Measurements from ENCODE around the gene NAA38. TPM values are rescaled to one million over a fixed set of nuclear protein-coding genes. Genes with fewer than 3 reads are reported as not detected.

Gene NAA38
- polyA plus RNA-seq, 1 donor (not counting 4 experiments of a cell fraction or from before 2014, with no cell fraction given), result 70.9 TPM

- Histone ChIP-seq H3K9me1 (ENCODE audit: control insufficient read depth, extremely low read depth, insufficient read depth, low read length) (no peaks in the 10 kb centered on the region), H3K4me2 (ENCODE audit: control insufficient read depth, extremely low read depth, insufficient read depth, low read depth, low read length) (no peak overlapping the region), H3K4me1 (ENCODE audit: control insufficient read depth, extremely low read depth, insufficient read depth, low read length) (no peaks in the 10 kb centered on the region), H3K27ac (ENCODE audit: control insufficient read depth, insufficient read depth, low read length) (no peak overlapping the region), H3K9me3 (ENCODE audit: control insufficient read depth, low read depth, low read length) (no peaks in the 10 kb centered on the region), H3K36me3 (ENCODE audit: control insufficient read depth in 2 of 2, extremely low read depth in 1 of 2, insufficient read depth in 2 of 2, low read length in 2 of 2) (peaks cover 5 to 7% of the 10 kb centered on the region in 2 experiments), H3K27me3 (ENCODE audit: control insufficient read depth, extremely low read depth, insufficient read depth, low read length) (no peaks in the 10 kb centered on the region), H3K9ac (ENCODE audit: control insufficient read depth, extremely low read depth, insufficient read depth, low read length) (no peak overlapping the region), H2AFZ (ENCODE audit: control insufficient read depth, low read length) (no peak overlapping the region), H4K20me1 (ENCODE audit: control insufficient read depth, extremely low read depth, insufficient read depth, low read length) (no peaks in the 10 kb centered on the region), H3K79me2 (ENCODE audit: control insufficient read depth, insufficient read depth, low read length) (no peaks in the 10 kb centered on the region), H3K4me3 (ENCODE audit: control insufficient read depth in 2 of 3, extremely low read depth in 1 of 3, insufficient read depth in 2 of 3, low read depth in 1 of 3, low read length in 3 of 3) (no peak overlapping the region)
- DNase-seq (ENCODE audit: low read depth, low spot score), result no peak
- dilution Hi-C loops (cut with MboI; ENCODE audit: extremely low pct_ligation_motif_present, low sequenced_read_pairs), result no loop called here
- no peak for TF ChIP-seq CTCF (optimal IDR thresholded peaks at IDR 0.05 in 1 of 3, IDR thresholded peaks at IDR 0.05 in 1 of 3, conservative IDR thresholded peaks at IDR 0.05 in 1 of 3; ENCODE audit: extremely low read depth in 1 of 3, insufficient read depth in 2 of 3, low read length in 3 of 3)
- no peak for TF ChIP-seq EZH2 (IDR thresholded peaks at IDR 0.05; ENCODE audit: low read length)
- no peak for FAIRE-seq
These were observed 18.5 kb upstream of the NAA38 start for GRCh38 chr17:7875804-7876370.

- Histone ChIP-seq H3K9me1 (ENCODE audit: control insufficient read depth, extremely low read depth, insufficient read depth, low read length) (no peaks in the 10 kb centered on the region), H3K9ac (ENCODE audit: control insufficient read depth, extremely low read depth, insufficient read depth, low read length) (no peak overlapping the region), H3K27ac (ENCODE audit: control insufficient read depth, insufficient read depth, low read length) (no peak overlapping the region), H3K79me2 (ENCODE audit: control insufficient read depth, insufficient read depth, low read length) (no peaks in the 10 kb centered on the region), H4K20me1 (ENCODE audit: control insufficient read depth, extremely low read depth, insufficient read depth, low read length) (no peaks in the 10 kb centered on the region), H2AFZ (ENCODE audit: control insufficient read depth, low read length) (no peak overlapping the region), H3K4me2 (ENCODE audit: control insufficient read depth, extremely low read depth, insufficient read depth, low read depth, low read length) (no peak overlapping the region), H3K4me3 (ENCODE audit: control insufficient read depth in 2 of 3, extremely low read depth in 1 of 3, insufficient read depth in 2 of 3, low read depth in 1 of 3, low read length in 3 of 3) (no peak overlapping the region), H3K9me3 (ENCODE audit: control insufficient read depth, low read depth, low read length) (no peaks in the 10 kb centered on the region), H3K27me3 (ENCODE audit: control insufficient read depth, extremely low read depth, insufficient read depth, low read length) (no peaks in the 10 kb centered on the region), H3K4me1 (ENCODE audit: control insufficient read depth, extremely low read depth, insufficient read depth, low read length) (peaks cover 4% of the 10 kb centered on the region), H3K36me3 (ENCODE audit: control insufficient read depth in 2 of 2, extremely low read depth in 1 of 2, insufficient read depth in 2 of 2, low read length in 2 of 2) (peaks cover 0 to 1% of the 10 kb centered on the region in 2 experiments)
- dilution Hi-C loops (cut with MboI; ENCODE audit: extremely low pct_ligation_motif_present, low sequenced_read_pairs), result no loop called here
- no peak for DNase-seq (ENCODE audit: low read depth, low spot score)
- FAIRE-seq, result no peak
- no peak for TF ChIP-seq CTCF (optimal IDR thresholded peaks at IDR 0.05 in 1 of 3, IDR thresholded peaks at IDR 0.05 in 1 of 3, conservative IDR thresholded peaks at IDR 0.05 in 1 of 3; ENCODE audit: extremely low read depth in 1 of 3, insufficient read depth in 2 of 3, low read length in 3 of 3)
- no peak for TF ChIP-seq EZH2 (IDR thresholded peaks at IDR 0.05; ENCODE audit: low read length)
These were observed 15.7 kb upstream of the NAA38 start for GRCh38 chr17:7873051-7873450.
